Tongue (tissue), 2 donors: Measurements from ENCODE around the gene HDAC6. TPM values are rescaled to one million over a fixed set of nuclear protein-coding genes. Genes with fewer than 3 reads are reported as not detected.
"Not testable (repeated sequence)": the region's sequence is repeated elsewhere in the genome, so short reads cannot be mapped to it uniquely, and the experiment has no call there.

Experiments
- DNase-seq: peaks from one replicate; pipeline ENCODE4 v3.0.0-alpha.2; 2015
- total RNA-seq: library from RNA; depleted of rRNA; stranded (reverse); fragments of >200 nt; gene quantifications from one replicate; pipeline ENCODE4 v1.2.3, GENCODE V29; 2014

Gene HDAC6
- total RNA-seq, 1 donor from 2014 or later, result 119 TPM

- DNase-seq, result no peak
Observed at GRCh38 chrX:48789366-48790220, 12.3 kb upstream of the HDAC6 start.

GRCh38 chrX:48790477-48790876 is 11.4 kb upstream of the HDAC6 start:
- DNase-seq, result no peak

- no peak for DNase-seq
Observed at GRCh38 chrX:48791063-48791820, 10.6 kb upstream of the HDAC6 start.

- no peak for DNase-seq
Observed at GRCh38 chrX:48792219-48792618, 9.6 kb upstream of the HDAC6 start.

GRCh38 chrX:48793935-48794334 is 7.9 kb upstream of the HDAC6 start:
- DNase-seq, result no peak

GRCh38 chrX:48794340-48794910 is 7.4 kb upstream of the HDAC6 start:
- no peak for DNase-seq

- DNase-seq, result no peak
Observed at GRCh38 chrX:48794911-48795515, 6.9 kb upstream of the HDAC6 start.

GRCh38 chrX:48798318-48798717 is 3.5 kb upstream of the HDAC6 start:
- DNase-seq, result no peak

- DNase-seq, result no peak
Observed at GRCh38 chrX:48800574-48801279, 1.1 kb upstream of the HDAC6 start.

GRCh38 chrX:48802089-48802904 is 430 bp downstream of the HDAC6 start:
- DNase-seq, result peak; percentile 88

- no peak for DNase-seq
Observed at GRCh38 chrX:48802905-48803200, 986 bp downstream of the HDAC6 start.

GRCh38 chrX:48806081-48806480 is 4.2 kb downstream of the HDAC6 start:
- DNase-seq, result no peak

- no peak for DNase-seq
Observed at GRCh38 chrX:48813644-48814043, 11.8 kb downstream of the HDAC6 start.

- no peak for DNase-seq
Observed at GRCh38 chrX:48814722-48815121, 12.9 kb downstream of the HDAC6 start.

GRCh38 chrX:48815266-48815665 is 13.4 kb downstream of the HDAC6 start:
- DNase-seq, result no peak

GRCh38 chrX:48816014-48816810 is 14.3 kb downstream of the HDAC6 start:
- no peak for DNase-seq

GRCh38 chrX:48818098-48818497 is 16.2 kb downstream of the HDAC6 start:
- no peak for DNase-seq

- no peak for DNase-seq
Observed at GRCh38 chrX:48818866-48819265, 17.0 kb downstream of the HDAC6 start.

GRCh38 chrX:48819394-48819793 is 17.5 kb downstream of the HDAC6 start:
- not testable (repeated sequence) for DNase-seq

GRCh38 chrX:48823053-48823452 is 21.2 kb downstream of the HDAC6 start:
- DNase-seq, result no peak

- no peak for DNase-seq
Observed at GRCh38 chrX:48824066-48824465, 22.2 kb downstream of the HDAC6 start.
